PFSK-1 (cell line): ENCODE measurements around the gene DIP2C.

Source experiments
- FOXP2 ChIP-seq: optimal IDR thresholded peaks from 2 replicates; pipeline ENCODE3; 2011; ENCODE audit warnings: borderline replicate concordance, control low read depth, inconsistent platforms; ENCODE audit not compliant: insufficient read depth; ENCODE audit errors: extremely low read length, extremely low read depth
- POLR2AphosphoS5 ChIP-seq: IDR thresholded peaks from 2 replicates; pipeline ENCODE4 v1.6.1; 2012; ENCODE audit warnings: low read depth, mild to moderate bottlenecking, control low read depth, low read length, moderate library complexity
- REST ChIP-seq, 2 experiments: IDR thresholded peaks; 2 replicates each; pipeline versions ENCODE4 v1.6.1 to v1.8.0; 2011 to 2012; ENCODE audit warnings: low read depth in 2 of 2, low read length in 2 of 2, control low read depth in 1 of 2, inconsistent platforms in 1 of 2, mild to moderate bottlenecking in 1 of 2, moderate library complexity in 1 of 2; ENCODE audit not compliant: insufficient read depth in 1 of 2
- SIN3A ChIP-seq: IDR thresholded peaks from 2 replicates; pipeline ENCODE4 v1.6.1; 2012; ENCODE audit warnings: mild to moderate bottlenecking, low read length, moderate library complexity, borderline replicate concordance; ENCODE audit not compliant: insufficient read depth

DNA sequence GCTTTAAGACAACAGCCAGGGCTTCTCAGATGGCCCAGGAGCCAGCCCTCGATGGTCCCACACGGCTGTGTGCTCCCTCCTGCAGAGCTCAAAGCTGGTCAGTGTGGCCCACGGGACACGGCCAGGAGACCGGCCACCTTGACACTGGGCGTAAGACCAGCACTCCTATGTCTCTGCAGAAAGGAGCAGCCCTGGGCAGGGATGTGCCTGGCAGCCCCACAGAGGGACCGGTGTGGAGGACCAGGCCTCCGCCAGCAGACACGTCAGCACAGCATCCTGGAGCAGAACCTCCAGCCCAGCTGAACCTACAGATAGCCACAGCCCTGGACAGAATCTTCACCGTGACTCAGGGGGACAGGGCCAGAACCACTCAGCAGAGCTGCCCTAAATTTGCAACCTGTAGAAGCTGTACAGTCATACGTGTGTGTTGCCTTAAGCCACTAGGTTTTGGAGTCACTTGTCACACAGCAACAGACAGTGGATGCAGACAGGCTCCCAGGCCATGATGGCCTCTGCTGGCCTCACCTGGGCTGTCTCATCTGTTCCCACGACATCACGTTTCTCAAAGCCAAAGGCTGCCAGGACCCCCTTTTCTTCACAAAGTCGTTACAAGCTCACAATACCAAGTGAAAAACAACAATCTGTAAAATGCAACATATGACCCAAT is 132.4 kb downstream of the DIP2C start:
- TF ChIP-seq SIN3A, result no peak
- no peak for TF ChIP-seq POLR2AphosphoS5
- TF ChIP-seq FOXP2, result no peak
- TF ChIP-seq REST (IDR thresholded peaks at IDR 0.05; ENCODE audit: insufficient read depth in 1 of 2, low read depth in 2 of 2, low read length in 2 of 2), result no peak
